K562 (cell line): ENCODE data around the gene TSPAN18. TPM values are rescaled to one million over a fixed set of nuclear protein-coding genes. Genes with fewer than 3 reads are reported as not detected.

ENCODE experiments used
- ATF7 ChIP-seq: fragments of 450-650 bp; IDR thresholded peaks from 2 replicates; pipeline ENCODE4 v1.7.1; 2014; ENCODE audit warnings: mild to moderate bottlenecking, moderate library complexity
- BRCA1 ChIP-seq, 2 experiments: fragments of 450-650 bp in 1 of 2; sonication (generic) in 1 of 2; formaldehyde crosslinking in 1 of 2; IDR thresholded peaks; 2 replicates each; pipeline versions ENCODE4 v1.5.0 to v1.6.1; 2017 to 2020; ENCODE audit warnings: mild to moderate bottlenecking in 1 of 2, missing genetic modification reagents in 1 of 2
- FOSL1 ChIP-seq: fragments of 200-800 bp; sonication (Bioruptor generic); conservative IDR thresholded peaks from 2 replicates; pipeline ENCODE4 v1.6.1; 2016; ENCODE audit warnings: missing genetic modification characterization, missing compliant biosample characterization
- JUN ChIP-seq, 2 experiments: sonication (generic) in 1 of 2; formaldehyde crosslinking in 1 of 2; IDR thresholded peaks; 2 replicates each; pipeline versions ENCODE4 v1.6.1 to v1.8.0; 2012 to 2022; ENCODE audit warnings: borderline replicate concordance in 2 of 2, mild to moderate bottlenecking in 2 of 2, improper control_type of control experiment in 1 of 2, low read depth in 1 of 2, low read length in 1 of 2, missing genetic modification reagents in 1 of 2
- NR1H2 ChIP-seq: sonication (generic); formaldehyde crosslinking; IDR thresholded peaks from 2 replicates; pipeline ENCODE4 v1.4.0; 2020; ENCODE audit warnings: mild to moderate bottlenecking, missing genetic modification reagents
- SMAD4 ChIP-seq: fragments of 250-450 bp; sonication (Bioruptor Pico); conservative IDR thresholded peaks from 2 replicates; pipeline ENCODE4 v1.8.0; 2021; ENCODE audit warnings: inconsistent platforms, mild to moderate bottlenecking, moderate library complexity
- ZNF121 ChIP-seq: sonication (generic); formaldehyde crosslinking; conservative IDR thresholded peaks from 2 replicates; pipeline ENCODE4 v1.8.0; 2022; ENCODE audit warnings: missing genetic modification reagents
- ZNF253 ChIP-seq: fragments of 250-450 bp; sonication (Bioruptor Pico); conservative IDR thresholded peaks from 2 replicates; pipeline ENCODE4 v1.6.1; 2021; ENCODE audit warnings: mild to moderate bottlenecking
- ZNF384 ChIP-seq: IDR thresholded peaks from 2 replicates; pipeline ENCODE4 v1.6.1; 2012; ENCODE audit warnings: low read depth, low read length, improper control_type of control experiment
- ZNF551 ChIP-seq: fragments of 250-450 bp; sonication (Bioruptor Pico); IDR thresholded peaks from 2 replicates; pipeline ENCODE4 v1.5.0; 2021; ENCODE audit warnings: mild to moderate bottlenecking, moderate library complexity
- ZNF584 ChIP-seq: fragments of 200-800 bp; sonication (Bioruptor generic); IDR thresholded peaks from 2 replicates; pipeline ENCODE4 v1.6.1; 2016; ENCODE audit warnings: low read depth, mild to moderate bottlenecking, missing genetic modification characterization, missing compliant biosample characterization
- ZNF695 ChIP-seq: fragments of 450-650 bp; formaldehyde crosslinking; IDR thresholded peaks from 2 replicates; pipeline ENCODE4 v1.4.0; 2020; ENCODE audit warnings: mild to moderate bottlenecking, moderate library complexity
- ZNF75A ChIP-seq: fragments of 450-650 bp; formaldehyde crosslinking; IDR thresholded peaks from 2 replicates; pipeline ENCODE4 v1.4.0; 2020; ENCODE audit warnings: mild to moderate bottlenecking
- ZNF830 ChIP-seq: fragments of 250-450 bp; sonication (Bioruptor Pico); IDR thresholded peaks from 2 replicates; pipeline ENCODE4 v1.5.0; 2021; ENCODE audit warnings: mild to moderate bottlenecking
- ZSCAN29 ChIP-seq: fragments of 450-650 bp; IDR thresholded peaks from 2 replicates; pipeline ENCODE4 v1.6.1; 2017
- polyA plus RNA-seq, 8 experiments: library from polyadenylated mRNA; depleted of rRNA in 4 of 8; stranded (reverse) in 5 of 8; unstranded in 3 of 8; fragments of >200 nt; fragmentation: Nextera tagmentation in 2 of 8; fragmentation: Illumina TruSeq in 1 of 8; extraction: Ambion mirVana in 2 of 8; extraction: Trizol in 1 of 8; gene quantifications; 2 replicates each; pipeline versions ENCODE4 v1.2.1 to v1.2.3, GENCODE V29; 2011 to 2014; ENCODE audit warnings: inconsistent platforms in 1 of 8, missing spikeins in 1 of 8
- total RNA-seq, 7 experiments: library from RNA; depleted of rRNA in 6 of 7; stranded (reverse); fragments of >200 nt in 6 of 7; fragmentation: Illumina TruSeq in 2 of 7; extraction: Trizol in 2 of 7; gene quantifications; 2 replicates each; pipeline versions ENCODE4 v1.2.1 to v1.2.3, GENCODE V29; 2011 to 2021; ENCODE audit warnings: low replicate concordance in 1 of 7
- TF ChIP-seq, protein P1 (sequence below), 2 experiments: fragments of 450-650 bp in 1 of 2; sonication (generic) in 1 of 2; formaldehyde crosslinking in 1 of 2; IDR thresholded peaks; 2 replicates each; pipeline versions ENCODE4 v1.7.1 to v1.9.0; 2016 to 2022; ENCODE audit warnings: inconsistent platforms in 1 of 2, mild to moderate bottlenecking in 1 of 2, missing genetic modification reagents in 1 of 2
- TF ChIP-seq, protein P2 (sequence below), 3 experiments: IDR thresholded peaks in 2 of 3; conservative IDR thresholded peaks in 1 of 3; 2 replicates each; pipeline ENCODE4 v1.5.1; 2011 to 2012; ENCODE audit warnings: low read length in 3 of 3, mild to moderate bottlenecking in 3 of 3, control low read depth in 2 of 3, improper control_type of control experiment in 1 of 3, inconsistent platforms in 1 of 3, low read depth in 1 of 3, mixed read lengths in 1 of 3, moderate library complexity in 1 of 3; ENCODE audit not compliant: insufficient read depth in 2 of 3

Gene TSPAN18
- total and polyA plus RNA-seq, 9 of the 15 experiments (the other 6 are each of a cell fraction or from before 2014, with no cell fraction given) = 0.17 to 0.35 (median 0.22) TPM; not detected in 4

DNA sequence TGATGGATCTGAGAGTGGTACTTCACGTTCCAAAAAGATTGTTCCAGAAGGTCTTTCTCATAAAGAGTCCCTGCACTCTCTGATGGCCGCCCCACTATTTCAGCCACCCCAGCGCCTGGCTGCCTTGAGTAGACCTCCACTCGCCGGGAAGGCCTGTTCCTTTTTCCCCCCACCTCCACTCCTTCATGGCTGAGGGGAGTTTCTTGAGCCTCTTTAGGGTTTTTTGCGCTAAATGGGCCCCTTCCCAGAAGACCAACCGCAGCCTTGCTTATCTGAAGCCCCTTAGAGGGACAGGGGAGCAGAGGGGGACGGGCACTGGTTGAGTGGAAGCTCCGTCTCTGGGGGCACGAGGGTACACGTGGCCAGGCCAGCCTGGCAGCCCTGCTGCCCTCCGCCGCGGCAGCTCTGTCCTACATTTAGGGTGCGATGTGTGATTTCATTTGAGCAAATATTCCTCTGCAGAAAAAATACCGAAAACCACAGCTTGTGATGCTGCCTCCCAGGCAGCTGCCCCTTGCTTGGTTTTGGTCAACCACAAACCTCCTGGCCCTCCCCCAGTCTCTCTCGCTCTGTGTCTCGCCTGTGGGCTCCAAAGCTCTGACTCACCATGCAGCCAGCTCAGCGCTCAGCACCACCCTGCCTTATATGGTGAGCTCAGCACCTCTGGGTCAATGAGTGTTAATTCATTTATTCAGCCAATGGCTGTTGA is 135.2 kb downstream of the TSPAN18 start (continued):
- TF ChIP-seq, protein P1, sequence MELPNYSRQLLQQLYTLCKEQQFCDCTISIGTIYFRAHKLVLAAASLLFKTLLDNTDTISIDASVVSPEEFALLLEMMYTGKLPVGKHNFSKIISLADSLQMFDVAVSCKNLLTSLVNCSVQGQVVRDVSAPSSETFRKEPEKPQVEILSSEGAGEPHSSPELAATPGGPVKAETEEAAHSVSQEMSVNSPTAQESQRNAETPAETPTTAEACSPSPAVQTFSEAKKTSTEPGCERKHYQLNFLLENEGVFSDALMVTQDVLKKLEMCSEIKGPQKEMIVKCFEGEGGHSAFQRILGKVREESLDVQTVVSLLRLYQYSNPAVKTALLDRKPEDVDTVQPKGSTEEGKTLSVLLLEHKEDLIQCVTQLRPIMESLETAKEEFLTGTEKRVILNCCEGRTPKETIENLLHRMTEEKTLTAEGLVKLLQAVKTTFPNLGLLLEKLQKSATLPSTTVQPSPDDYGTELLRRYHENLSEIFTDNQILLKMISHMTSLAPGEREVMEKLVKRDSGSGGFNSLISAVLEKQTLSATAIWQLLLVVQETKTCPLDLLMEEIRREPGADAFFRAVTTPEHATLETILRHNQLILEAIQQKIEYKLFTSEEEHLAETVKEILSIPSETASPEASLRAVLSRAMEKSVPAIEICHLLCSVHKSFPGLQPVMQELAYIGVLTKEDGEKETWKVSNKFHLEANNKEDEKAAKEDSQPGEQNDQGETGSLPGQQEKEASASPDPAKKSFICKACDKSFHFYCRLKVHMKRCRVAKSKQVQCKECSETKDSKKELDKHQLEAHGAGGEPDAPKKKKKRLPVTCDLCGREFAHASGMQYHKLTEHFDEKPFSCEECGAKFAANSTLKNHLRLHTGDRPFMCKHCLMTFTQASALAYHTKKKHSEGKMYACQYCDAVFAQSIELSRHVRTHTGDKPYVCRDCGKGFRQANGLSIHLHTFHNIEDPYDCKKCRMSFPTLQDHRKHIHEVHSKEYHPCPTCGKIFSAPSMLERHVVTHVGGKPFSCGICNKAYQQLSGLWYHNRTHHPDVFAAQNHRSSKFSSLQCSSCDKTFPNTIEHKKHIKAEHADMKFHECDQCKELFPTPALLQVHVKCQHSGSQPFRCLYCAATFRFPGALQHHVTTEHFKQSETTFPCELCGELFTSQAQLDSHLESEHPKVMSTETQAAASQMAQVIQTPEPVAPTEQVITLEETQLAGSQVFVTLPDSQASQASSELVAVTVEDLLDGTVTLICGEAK (IDR thresholded peaks at IDR 0.05) = no peak
- TF ChIP-seq, protein P1 (CRISPR knock-in tag; IDR thresholded peaks at IDR 0.05) = no peak
- TF ChIP-seq SMAD4 (CRISPR knock-in tag) (peak; percentile 92), ZNF384 (no peak), JUN (IDR thresholded peaks at IDR 0.05; ENCODE audit: borderline replicate concordance, low read depth, low read length) (peak; percentile 65; the same call in 1 of the 2 replicates), JUN (CRISPR knock-in tag; IDR thresholded peaks at IDR 0.05; ENCODE audit: borderline replicate concordance) (no peak), ZNF551 (CRISPR knock-in tag) (no peak), NR1H2 (CRISPR knock-in tag) (no peak), ZNF584 (CRISPR knock-in tag) (peak; percentile 70; the same call in 1 of the 2 replicates), ZNF75A (CRISPR knock-in tag) (no peak), FOSL1 (peak; percentile 99), BRCA1 (IDR thresholded peaks at IDR 0.05) (no peak), BRCA1 (CRISPR knock-in tag; IDR thresholded peaks at IDR 0.05) (no peak), ATF7 (peak; percentile 27; the same call in 1 of the 2 replicates), ZNF830 (no peak), ZNF695 (CRISPR knock-in tag) (no peak), ZSCAN29 (no peak), ZNF253 (no peak), ZNF121 (CRISPR knock-in tag) (no peak)
- TF ChIP-seq, protein P2, sequence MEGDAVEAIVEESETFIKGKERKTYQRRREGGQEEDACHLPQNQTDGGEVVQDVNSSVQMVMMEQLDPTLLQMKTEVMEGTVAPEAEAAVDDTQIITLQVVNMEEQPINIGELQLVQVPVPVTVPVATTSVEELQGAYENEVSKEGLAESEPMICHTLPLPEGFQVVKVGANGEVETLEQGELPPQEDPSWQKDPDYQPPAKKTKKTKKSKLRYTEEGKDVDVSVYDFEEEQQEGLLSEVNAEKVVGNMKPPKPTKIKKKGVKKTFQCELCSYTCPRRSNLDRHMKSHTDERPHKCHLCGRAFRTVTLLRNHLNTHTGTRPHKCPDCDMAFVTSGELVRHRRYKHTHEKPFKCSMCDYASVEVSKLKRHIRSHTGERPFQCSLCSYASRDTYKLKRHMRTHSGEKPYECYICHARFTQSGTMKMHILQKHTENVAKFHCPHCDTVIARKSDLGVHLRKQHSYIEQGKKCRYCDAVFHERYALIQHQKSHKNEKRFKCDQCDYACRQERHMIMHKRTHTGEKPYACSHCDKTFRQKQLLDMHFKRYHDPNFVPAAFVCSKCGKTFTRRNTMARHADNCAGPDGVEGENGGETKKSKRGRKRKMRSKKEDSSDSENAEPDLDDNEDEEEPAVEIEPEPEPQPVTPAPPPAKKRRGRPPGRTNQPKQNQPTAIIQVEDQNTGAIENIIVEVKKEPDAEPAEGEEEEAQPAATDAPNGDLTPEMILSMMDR (IDR thresholded peaks at IDR 0.05 in 2 of 3, conservative IDR thresholded peaks at IDR 0.05 in 1 of 3; ENCODE audit: insufficient read depth in 2 of 3, low read depth in 1 of 3, low read length in 3 of 3) = no peak
